Activated naive CD8-positive, alpha-beta T cell (primary cell): ENCODE data around the gene DAZAP2.
A peak's percentile ranks its signal among the peaks of the same experiment; 100 is the strongest.
"Not testable (repeated sequence)": the region's sequence is repeated elsewhere in the genome, so short reads cannot be mapped to it uniquely, and the experiment has no call there.

Source experiments
- H3K27ac Mint-ChIP-seq: one replicate; pipeline ENCODE4 v1.8.0; 2021; ENCODE audit warnings: mixed read lengths
- H3K27me3 Mint-ChIP-seq: one replicate; pipeline ENCODE4 v1.8.0; 2021; ENCODE audit warnings: mixed read lengths
- H3K36me3 Mint-ChIP-seq: one replicate; pipeline ENCODE4 v1.8.0; 2021; ENCODE audit warnings: mixed read lengths
- H3K4me1 Mint-ChIP-seq: one replicate; pipeline ENCODE4 v1.8.0; 2021; ENCODE audit warnings: low read depth, mixed read lengths
- H3K4me3 Mint-ChIP-seq: one replicate; pipeline ENCODE4 v1.8.0; 2021; ENCODE audit warnings: mild to moderate bottlenecking, mixed read lengths
- H3K9me3 Mint-ChIP-seq: one replicate; pipeline ENCODE4 v1.8.0; 2021; ENCODE audit warnings: low read depth, mixed read lengths

Gene DAZAP2

GRCh38 chr12:51227112-51227511 is 11.5 kb upstream of the DAZAP2 start:
- not testable (repeated sequence) for H3K36me3 Mint-ChIP-seq, H3K9me3 Mint-ChIP-seq, H3K27ac Mint-ChIP-seq, H3K4me3 Mint-ChIP-seq, H3K27me3 Mint-ChIP-seq, H3K4me1 Mint-ChIP-seq

GRCh38 chr12:51227962-51228361 is 10.7 kb upstream of the DAZAP2 start:
- H3K36me3 Mint-ChIP-seq = peaks cover 2% of the 10 kb centered on the region
- no peak overlapping the region for H3K4me3 Mint-ChIP-seq
- H3K4me1 Mint-ChIP-seq = no peaks in the 10 kb centered on the region
- no peak overlapping the region for H3K27ac Mint-ChIP-seq
- H3K27me3 Mint-ChIP-seq = no peaks in the 10 kb centered on the region
- H3K9me3 Mint-ChIP-seq = no peaks in the 10 kb centered on the region

- no peaks in the 10 kb centered on the region for H3K27me3 Mint-ChIP-seq
- no peak overlapping the region for H3K4me3 Mint-ChIP-seq
- H3K27ac Mint-ChIP-seq = no peak overlapping the region
- peaks cover 2% of the 10 kb centered on the region for H3K36me3 Mint-ChIP-seq
- H3K9me3 Mint-ChIP-seq = no peaks in the 10 kb centered on the region
- H3K4me1 Mint-ChIP-seq = no peaks in the 10 kb centered on the region
Observed at GRCh38 chr12:51229116-51229809, 9.4 kb upstream of the DAZAP2 start.

- no peak overlapping the region for H3K4me3 Mint-ChIP-seq
- H3K27ac Mint-ChIP-seq = no peak overlapping the region
- no peaks in the 10 kb centered on the region for H3K9me3 Mint-ChIP-seq
- H3K27me3 Mint-ChIP-seq = no peaks in the 10 kb centered on the region
- H3K4me1 Mint-ChIP-seq = peaks cover 2% of the 10 kb centered on the region
- H3K36me3 Mint-ChIP-seq = no peaks in the 10 kb centered on the region
Observed at GRCh38 chr12:51232642-51233041, 6.0 kb upstream of the DAZAP2 start.

- Mint-ChIP-seq H3K27me3 (no peaks in the 10 kb centered on the region), H3K4me1 (peaks cover 9% of the 10 kb centered on the region), H3K36me3 (no peaks in the 10 kb centered on the region), H3K27ac (no peak overlapping the region), H3K9me3 (no peaks in the 10 kb centered on the region), H3K4me3 (no peak overlapping the region)
Observed at GRCh38 chr12:51234530-51234929, 4.1 kb upstream of the DAZAP2 start.

GRCh38 chr12:51238037-51238509 is 553 bp upstream of the DAZAP2 start:
- H3K4me3 Mint-ChIP-seq = peak overlapping the region; percentile 97

GRCh38 chr12:51240971-51241370 is 2.3 kb downstream of the DAZAP2 start:
- Mint-ChIP-seq H3K27ac (peak overlapping the region; percentile 79), H3K27me3 (no peaks in the 10 kb centered on the region), H3K9me3 (no peaks in the 10 kb centered on the region), H3K4me1 (peaks cover 58% of the 10 kb centered on the region), H3K36me3 (peaks cover 9% of the 10 kb centered on the region), H3K4me3 (peak overlapping the region; percentile 97)

More at GRCh38 chr12:51238037-51238509, 553 bp upstream of the DAZAP2 start:
- Mint-ChIP-seq H3K27me3 (no peaks in the 10 kb centered on the region), H3K4me1 (peaks cover 40% of the 10 kb centered on the region), H3K27ac (peak overlapping the region; percentile 98), H3K9me3 (no peaks in the 10 kb centered on the region), H3K36me3 (peaks cover 5% of the 10 kb centered on the region)

- Mint-ChIP-seq H3K9me3 (no peaks in the 10 kb centered on the region), H3K27me3 (no peaks in the 10 kb centered on the region), H3K36me3 (peaks cover 9% of the 10 kb centered on the region), H3K4me3 (peak overlapping the region; percentile 60), H3K27ac (peak overlapping the region; percentile 83), H3K4me1 (peaks cover 68% of the 10 kb centered on the region)
Observed at GRCh38 chr12:51242120-51242519, 3.5 kb downstream of the DAZAP2 start.

- Mint-ChIP-seq H3K36me3 (peaks cover 9% of the 10 kb centered on the region), H3K27ac (peak overlapping the region; percentile 31), H3K4me1 (peaks cover 74% of the 10 kb centered on the region), H3K27me3 (no peaks in the 10 kb centered on the region), H3K4me3 (no peak overlapping the region), H3K9me3 (no peaks in the 10 kb centered on the region)
Observed at GRCh38 chr12:51242876-51243275, 4.2 kb downstream of the DAZAP2 start.

- H3K27me3 Mint-ChIP-seq = no peaks in the 10 kb centered on the region
- H3K27ac Mint-ChIP-seq = peak overlapping the region; percentile 74
- H3K4me3 Mint-ChIP-seq = no peak overlapping the region
- peaks cover 76% of the 10 kb centered on the region for H3K4me1 Mint-ChIP-seq
- H3K36me3 Mint-ChIP-seq = peaks cover 9% of the 10 kb centered on the region
- H3K9me3 Mint-ChIP-seq = no peaks in the 10 kb centered on the region
Observed at GRCh38 chr12:51244269-51244668, 5.6 kb downstream of the DAZAP2 start.

GRCh38 chr12:51245476-51246253 is 7.0 kb downstream of the DAZAP2 start:
- Mint-ChIP-seq H3K27ac (peak overlapping the region; percentile 41), H3K9me3 (no peaks in the 10 kb centered on the region), H3K27me3 (no peaks in the 10 kb centered on the region), H3K4me1 (peaks cover 66% of the 10 kb centered on the region), H3K36me3 (peaks cover 6% of the 10 kb centered on the region), H3K4me3 (peak overlapping the region; percentile 48)

- H3K4me1 Mint-ChIP-seq = peaks cover 59% of the 10 kb centered on the region
- H3K9me3 Mint-ChIP-seq = no peaks in the 10 kb centered on the region
- H3K27ac Mint-ChIP-seq = peak overlapping the region; percentile 41
- H3K27me3 Mint-ChIP-seq = no peaks in the 10 kb centered on the region
- H3K4me3 Mint-ChIP-seq = peak overlapping the region; percentile 38
- H3K36me3 Mint-ChIP-seq = peaks cover 6% of the 10 kb centered on the region
Observed at GRCh38 chr12:51246254-51246853, 7.7 kb downstream of the DAZAP2 start.

GRCh38 chr12:51247523-51248206 is 9.0 kb downstream of the DAZAP2 start:
- H3K4me1 Mint-ChIP-seq = peaks cover 49% of the 10 kb centered on the region
- no peaks in the 10 kb centered on the region for H3K27me3 Mint-ChIP-seq
- no peak overlapping the region for H3K4me3 Mint-ChIP-seq
- no peaks in the 10 kb centered on the region for H3K9me3 Mint-ChIP-seq
- H3K36me3 Mint-ChIP-seq = peaks cover 6% of the 10 kb centered on the region
- peak overlapping the region; percentile 61 for H3K27ac Mint-ChIP-seq

GRCh38 chr12:51253276-51253675 is 14.7 kb downstream of the DAZAP2 start:
- Mint-ChIP-seq H3K9me3 (no peaks in the 10 kb centered on the region), H3K4me3 (no peak overlapping the region), H3K36me3 (no peaks in the 10 kb centered on the region), H3K27ac (no peak overlapping the region), H3K4me1 (peaks cover 4% of the 10 kb centered on the region), H3K27me3 (no peaks in the 10 kb centered on the region)

- Mint-ChIP-seq H3K4me1 (no peaks in the 10 kb centered on the region), H3K27ac (no peak overlapping the region), H3K4me3 (no peak overlapping the region), H3K36me3 (no peaks in the 10 kb centered on the region), H3K9me3 (no peaks in the 10 kb centered on the region), H3K27me3 (no peaks in the 10 kb centered on the region)
Observed at GRCh38 chr12:51254536-51254935, 15.9 kb downstream of the DAZAP2 start.
